GM21447 (cell line): ENCODE measurements around the gene KIAA1143.
A peak's percentile ranks its signal among the peaks of the same experiment; 100 is the strongest.

Experiments used
- ATAC-seq: cut with Tn5 transposase; IDR thresholded peaks from one replicate; pipeline ENCODE4 v1.9.1; 2021; ENCODE audit not compliant: unreplicated experiment

The KIAA1143 gene

DNA sequence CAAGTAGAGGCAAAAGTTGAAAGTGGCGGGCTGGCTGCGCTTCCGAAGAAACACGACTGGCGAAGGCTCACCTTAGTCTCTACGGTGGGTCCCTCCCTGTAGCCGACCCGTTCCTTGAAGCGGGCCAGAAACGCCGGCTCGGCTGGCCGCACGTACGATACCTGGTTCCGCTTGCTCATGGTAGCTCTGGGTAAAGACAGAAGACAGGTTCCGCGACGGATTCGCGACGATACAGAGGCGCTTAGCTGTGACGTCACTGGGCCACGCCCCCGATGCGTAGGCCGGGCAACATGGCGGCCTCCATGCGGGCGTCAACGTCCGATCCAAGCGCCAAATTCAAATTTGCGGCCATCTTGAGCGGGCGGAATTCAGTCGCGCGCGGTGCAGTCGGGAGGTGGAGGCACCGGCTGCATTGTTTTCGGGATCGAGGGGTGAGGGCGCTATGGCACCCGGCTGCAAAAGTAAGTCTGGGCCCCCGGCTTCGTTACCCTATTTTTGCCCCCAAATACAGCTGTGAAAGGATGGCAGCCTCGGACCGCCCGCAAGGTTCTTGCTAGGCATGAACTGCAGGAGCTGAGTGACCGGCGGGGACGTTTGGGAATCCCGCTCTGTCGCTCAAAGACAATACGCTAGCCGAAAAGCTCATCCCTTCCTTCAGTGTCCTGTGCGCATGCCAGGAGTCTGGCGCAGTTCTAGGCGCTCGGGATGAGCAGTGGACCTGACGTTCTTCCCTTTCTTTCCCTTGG lies at the start of gene KIAA1143, which contains the start of gene KIF15:
KIAA1143 (minus strand) TSS at position 196 of the 746 bp plus-strand sequence; CDS start at position 179, 17 bp downstream.
KIF15 (plus strand) TSS at position 371 of the 746 bp plus-strand sequence; CDS start at position 443, 72 bp downstream.
- ATAC-seq: peak; percentile 89

DNA sequence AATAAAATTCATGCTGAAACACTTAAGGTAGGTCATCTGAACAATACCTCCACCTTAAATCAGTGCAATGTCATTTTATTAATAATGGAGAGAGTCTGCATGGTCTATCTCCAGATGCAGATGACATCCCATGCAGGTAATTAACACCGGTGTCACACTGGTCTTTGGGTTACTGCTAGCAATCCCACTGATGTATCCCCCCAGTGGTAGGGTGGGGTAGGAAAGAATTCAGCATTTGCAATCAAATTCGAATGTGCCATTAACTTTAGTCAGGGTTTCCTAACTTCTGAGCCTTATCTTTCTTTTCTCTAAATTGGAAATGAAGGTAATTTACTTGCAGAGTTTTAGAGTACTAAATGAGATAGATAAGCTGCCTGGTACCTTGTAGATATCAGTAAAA lies 44.5 kb upstream of the KIAA1143 start:
- ATAC-seq: no peak

DNA sequence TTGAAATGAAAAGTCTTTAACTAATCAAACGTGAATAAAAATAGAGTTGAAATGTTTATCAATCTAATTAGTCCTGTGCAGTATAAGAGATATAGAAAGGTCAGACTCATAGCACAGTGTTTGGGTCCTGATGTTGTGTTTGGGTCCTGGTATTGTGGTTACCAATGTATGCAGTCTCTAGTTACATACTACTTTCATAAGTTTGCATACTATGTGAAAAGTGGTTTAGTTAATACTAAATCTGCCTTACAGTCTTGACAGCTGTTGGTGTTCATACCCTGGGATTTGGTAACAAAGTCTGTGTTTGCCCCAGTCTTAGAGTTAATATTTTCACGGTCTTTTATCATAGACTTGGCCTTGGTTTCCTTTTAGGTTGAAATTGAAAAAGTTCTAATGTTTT lies 41.9 kb upstream of the KIAA1143 start:
- ATAC-seq: peak; percentile 50

DNA sequence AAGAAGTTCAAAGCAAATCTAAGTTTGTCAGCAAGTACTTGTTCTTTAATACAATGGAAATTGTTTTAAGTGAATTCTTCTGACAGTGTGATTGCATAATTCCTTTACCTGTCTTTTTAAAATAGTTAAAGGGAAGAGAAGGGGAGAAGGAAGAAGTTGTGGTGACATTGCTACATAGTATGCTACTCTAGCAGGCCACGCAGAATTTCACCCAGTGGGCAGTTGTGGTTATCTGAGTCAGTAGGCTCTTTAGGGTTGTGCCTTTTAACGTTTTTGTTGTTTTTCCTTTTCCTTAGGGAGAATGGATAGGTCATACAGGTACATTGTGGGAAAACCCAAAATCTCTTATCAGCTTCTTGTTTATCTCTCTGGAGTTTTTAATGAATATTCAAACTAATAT lies 40.6 kb upstream of the KIAA1143 start:
- no peak for ATAC-seq

DNA sequence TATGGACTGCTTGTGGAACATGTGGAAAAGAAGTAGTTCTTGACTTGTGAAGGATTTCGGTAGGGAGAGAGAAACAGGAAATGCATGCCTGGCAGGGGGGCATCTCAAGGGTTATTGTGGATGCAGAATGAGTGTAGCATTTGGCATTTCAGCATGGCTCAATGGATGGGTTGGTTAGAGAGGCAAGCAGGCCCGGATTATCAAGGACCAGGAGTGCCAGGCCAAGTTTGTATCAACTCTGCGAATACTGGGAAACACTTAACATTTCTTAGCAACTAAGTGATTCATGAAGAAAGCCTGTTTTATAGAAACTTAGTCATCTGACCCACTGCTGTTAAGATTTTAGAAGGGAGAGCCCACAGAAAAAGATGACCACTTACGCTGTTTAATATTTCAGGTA lies 33.8 kb upstream of the KIAA1143 start:
- ATAC-seq: no peak

DNA sequence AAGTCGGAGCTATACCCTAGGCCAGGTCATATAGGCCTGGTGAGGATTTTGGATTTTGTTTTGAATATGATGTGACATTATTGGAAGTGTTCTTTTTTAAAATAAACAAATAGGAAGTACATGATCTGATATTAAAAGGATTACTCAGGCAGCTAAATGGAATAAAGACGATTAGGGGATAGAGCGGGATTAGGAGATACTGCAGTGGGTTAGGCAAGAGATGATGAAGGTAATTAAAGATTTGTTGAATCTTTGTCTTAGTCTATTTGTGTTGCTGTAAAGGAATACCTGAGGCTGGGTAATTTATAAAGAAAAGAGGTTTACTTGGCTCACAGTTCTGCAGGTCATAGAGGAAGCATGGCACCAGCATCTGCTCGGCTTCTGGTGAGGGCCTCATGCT lies 21.5 kb upstream of the KIAA1143 start:
- no peak for ATAC-seq

DNA sequence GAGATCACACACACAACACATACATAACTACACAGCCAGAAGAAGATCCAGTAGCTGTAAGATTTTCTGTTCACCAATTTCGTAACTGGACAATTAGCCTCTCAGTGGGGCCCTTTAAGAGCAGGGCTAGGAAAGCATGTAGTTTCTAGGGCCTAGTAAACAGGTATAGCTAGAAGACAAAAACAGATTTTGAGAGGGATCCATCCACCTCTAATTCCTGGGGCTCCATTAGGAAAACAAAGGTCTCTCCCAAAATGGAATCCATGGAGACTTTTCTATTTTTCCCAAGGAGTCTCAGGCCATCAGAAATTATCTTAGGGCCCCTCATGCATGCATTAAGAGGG lies 10.7 kb upstream of the KIAA1143 start:
- ATAC-seq: no peak

DNA sequence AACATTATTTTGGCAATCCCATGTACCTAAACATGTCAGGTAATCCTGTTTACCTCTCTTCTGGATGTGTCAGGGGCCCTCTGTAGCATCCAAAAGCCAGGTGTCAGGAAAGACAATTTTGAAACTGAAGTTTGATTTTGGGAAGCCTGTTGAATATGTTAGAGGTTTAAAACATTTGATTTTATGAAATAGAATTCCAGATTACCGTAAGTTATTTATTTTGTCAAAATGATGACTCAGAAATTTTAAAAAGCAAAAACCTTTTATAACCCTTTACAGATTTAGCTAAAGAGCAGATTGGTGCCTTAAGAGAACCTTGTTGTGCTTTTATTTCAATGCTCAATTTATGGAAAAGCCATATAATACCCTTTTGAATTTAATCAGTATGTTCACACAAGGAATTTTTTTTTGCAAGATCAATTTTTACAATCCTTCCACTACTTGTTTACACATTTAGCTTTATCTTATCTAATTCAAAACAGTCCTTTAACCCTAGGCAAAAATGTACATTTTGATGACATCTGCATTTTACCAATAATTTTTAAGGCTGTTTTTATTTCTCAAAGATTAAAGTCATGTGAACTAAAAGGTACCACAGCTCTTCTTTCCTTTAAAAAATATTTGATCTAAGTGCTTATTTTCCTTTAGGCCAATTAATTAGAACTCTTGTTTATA lies 10.1 kb upstream of the KIAA1143 start:
- ATAC-seq: no peak

DNA sequence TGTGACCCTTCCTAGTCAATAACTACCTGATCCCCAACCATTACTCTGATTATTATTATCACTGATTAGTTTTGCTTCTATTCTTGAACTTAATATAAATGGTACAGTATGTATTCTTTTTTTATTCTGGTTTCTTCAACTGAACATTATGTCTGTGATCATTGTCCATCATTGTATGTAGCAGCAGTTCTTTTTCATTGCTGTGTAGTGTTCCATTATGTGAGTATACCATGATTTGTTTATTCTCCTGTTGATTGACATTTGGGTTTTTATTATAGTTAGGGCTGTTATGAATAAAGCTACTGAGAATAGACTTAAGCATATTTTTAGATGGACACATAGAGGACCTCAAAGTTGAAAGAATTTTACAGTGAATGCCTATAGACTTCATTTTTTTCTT lies 2.8 kb upstream of the KIAA1143 start:
- ATAC-seq: no peak

DNA sequence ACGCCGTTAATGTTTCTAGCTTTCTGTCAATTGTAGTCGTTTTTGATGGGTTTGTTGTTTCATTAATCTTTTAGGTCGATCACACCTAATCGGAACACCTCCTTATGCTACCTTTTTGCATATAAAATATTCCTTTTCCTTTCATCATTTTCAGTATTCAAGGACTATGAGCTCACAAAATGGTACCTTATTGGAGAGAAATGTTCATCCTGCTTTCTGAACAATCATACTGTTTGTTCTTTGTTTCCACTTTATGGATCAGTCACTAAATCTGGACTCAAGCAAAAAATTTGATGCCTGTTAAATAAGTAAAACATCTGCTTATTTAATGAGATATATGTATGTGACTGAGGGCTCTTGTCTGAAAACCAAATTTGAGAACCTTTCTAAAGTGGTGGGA lies 1.3 kb upstream of the KIAA1143 start:
- ATAC-seq: no peak

DNA sequence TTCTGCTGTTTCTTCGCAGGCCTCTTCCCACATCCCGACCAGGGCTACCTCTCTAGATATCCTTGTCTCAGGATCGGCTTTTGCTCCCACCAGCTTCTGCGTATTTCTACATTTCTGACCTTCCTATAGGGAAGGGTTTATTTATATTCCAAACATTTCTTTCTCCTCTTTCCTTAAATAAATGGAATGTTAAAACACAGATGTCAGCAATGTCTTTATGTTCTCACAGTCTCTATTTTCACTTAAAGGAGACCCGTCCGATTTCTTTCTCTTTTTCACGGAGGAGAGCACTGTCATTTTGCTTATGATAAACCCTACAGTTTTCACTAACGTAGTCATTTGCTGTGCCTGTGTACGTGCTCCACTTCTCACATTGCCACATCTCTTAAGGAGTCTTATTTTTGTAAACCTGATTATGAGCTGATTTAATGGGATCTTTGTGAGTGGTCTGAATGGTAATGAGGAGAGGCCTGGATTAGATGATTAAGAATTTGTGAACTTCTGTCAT lies 805 bp upstream of the KIAA1143 start:
- no peak for ATAC-seq

DNA sequence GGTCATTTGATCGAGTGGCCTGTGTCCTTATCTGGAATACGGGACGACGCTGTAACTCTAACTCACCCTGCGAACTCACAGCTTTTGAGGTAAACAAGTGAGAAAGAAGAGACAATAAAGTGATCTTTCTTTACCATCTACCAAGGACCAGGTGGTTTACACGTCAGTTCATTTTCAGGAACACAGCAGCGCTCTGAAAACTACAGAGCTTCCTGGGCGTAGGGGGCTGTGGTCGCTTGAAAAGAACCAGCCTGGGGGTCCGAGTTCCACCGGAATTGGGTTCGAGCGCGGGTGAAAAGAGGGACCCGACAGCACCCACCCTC lies 357 bp downstream of the KIAA1143 start:
- ATAC-seq: no peak

DNA sequence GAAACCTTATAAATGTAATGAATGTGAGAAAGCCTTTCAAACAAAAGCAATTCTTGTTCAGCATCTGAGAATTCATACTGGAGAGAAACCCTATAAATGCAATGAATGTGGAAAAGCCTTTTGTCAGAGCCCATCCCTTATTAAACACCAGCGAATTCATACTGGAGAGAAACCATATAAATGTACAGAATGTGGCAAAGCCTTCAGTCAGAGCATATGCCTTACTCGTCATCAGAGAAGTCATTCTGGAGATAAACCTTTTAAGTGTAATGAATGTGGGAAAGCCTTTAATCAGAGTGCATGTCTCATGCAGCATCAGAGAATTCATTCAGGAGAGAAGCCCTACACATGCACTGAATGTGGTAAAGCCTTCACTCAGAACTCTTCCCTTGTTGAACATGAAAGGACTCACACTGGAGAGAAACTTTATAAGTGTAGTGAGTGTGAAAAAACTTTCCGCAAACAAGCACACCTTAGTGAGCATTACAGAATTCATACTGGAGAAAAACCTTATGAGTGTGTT lies 26.7 kb downstream of the KIAA1143 start:
- ATAC-seq: no peak

DNA sequence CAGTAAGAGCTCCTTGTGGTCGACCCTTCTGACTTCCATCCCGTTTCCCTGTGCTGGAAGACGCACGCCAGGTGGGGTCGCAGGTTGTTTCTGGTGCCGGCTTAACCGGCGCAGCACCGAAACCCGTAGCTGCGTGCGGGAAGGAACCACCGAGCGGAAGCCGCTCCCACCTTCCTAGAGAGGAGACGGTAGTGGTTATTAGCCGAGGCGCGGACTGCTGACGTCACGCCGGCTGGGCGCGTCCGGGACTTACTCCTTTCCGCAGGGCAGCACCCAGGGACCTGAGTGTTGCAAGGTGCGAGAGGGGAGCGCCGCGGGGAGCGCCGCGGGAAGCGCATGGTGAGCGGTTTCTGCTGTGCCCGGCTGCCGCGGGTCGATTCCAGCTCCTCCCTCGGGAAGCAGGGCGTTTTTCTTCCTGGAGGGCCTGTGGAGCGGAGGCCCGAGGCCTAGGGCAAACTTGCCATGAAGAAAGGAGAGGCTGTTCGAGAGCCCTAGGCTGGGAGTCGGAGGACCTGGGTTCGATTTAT lies 32.0 kb downstream of the KIAA1143 start, which contains the start of gene ZNF501:
ZNF501 (plus strand) TSS at position 252 of the 527 bp plus-strand sequence. CDS start 4,787 bp downstream, outside the sequence.
- ATAC-seq: peak; percentile 81

DNA sequence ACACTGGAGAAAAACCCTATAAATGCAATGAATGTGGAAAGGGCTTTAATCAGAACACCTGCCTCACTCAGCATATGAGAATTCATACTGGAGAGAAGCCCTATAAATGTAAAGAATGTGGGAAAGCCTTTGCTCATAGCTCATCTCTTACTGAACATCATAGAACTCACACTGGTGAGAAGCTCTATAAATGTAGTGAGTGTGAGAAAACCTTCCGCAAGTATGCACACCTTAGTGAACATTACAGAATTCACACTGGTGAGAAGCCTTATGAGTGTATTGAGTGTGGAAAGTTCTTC lies 39.4 kb downstream of the KIAA1143 start:
- no peak for ATAC-seq

DNA sequence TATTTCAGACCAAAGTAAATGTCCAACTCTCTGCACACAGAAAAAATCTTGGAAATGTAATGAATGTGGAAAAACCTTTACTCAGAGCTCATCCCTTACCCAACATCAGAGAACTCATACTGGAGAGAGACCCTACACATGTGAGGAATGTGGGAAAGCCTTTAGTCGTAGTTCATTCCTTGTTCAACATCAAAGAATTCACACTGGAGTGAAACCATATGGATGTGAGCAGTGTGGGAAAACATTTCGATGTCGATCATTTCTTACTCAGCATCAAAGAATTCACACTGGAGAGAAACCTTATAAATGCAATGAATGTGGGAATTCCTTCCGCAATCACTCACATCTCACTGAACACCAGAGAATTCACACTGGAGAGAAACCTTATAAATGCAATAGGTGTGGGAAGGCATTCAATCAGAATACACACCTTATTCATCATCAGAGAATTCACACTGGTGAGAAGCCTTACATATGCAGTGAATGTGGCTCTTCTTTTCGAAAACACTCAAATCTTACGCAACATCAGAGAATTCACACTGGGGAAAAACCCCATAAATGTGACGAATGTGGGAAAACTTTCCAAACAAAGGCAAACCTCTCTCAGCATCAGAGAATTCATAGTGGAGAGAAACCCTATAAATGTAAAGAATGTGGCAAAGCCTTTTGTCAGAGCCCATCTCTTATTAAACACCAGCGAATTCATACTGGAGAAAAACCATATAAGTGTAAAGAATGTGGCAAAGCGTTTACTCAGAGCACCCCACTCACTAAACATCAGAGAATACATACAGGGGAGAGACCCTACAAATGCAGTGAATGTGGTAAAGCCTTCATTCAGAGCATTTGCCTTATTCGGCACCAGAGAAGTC lies 40.0 kb downstream of the KIAA1143 start:
- no peak for ATAC-seq

DNA sequence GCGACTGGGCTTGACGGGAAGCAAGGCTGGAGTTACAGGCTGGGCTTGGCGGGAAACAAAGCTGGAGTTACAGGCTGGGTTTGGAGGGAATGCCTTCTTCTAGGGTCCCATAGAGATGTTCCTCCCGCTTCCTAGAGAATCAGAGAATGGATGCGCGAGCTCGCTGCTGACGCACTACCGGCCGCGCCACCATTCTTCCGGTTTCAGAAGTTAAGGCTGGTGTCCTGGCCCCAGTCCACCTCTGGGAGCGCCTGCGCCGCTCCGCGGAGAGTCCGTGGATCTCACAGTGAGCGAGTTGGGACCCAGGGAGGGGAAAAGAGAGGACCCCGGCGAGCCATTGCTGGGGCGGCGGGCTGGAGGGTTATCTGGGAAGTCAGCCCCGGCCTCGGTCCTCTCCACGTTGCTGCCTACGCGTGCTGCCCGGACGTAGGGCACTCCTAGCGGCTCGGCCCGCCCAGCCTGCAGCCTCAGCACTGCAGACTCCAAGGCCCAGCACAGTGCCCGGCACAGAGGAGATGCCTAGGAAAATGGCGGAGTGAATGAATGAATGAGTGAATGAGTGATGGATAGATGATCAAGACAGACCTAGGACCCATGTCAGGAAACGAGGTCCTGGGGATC lies 48.9 kb downstream of the KIAA1143 start, which contains the start of gene ZNF502:
ZNF502 (plus strand) TSS at position 206 of the 621 bp plus-strand sequence. CDS start 7,602 bp downstream, outside the sequence.
- no peak for ATAC-seq
